Endothelial cell (in vitro differentiated cells): Measurements from ENCODE around the gene RBM14. TPM values are rescaled to one million over a fixed set of nuclear protein-coding genes. Genes with fewer than 3 reads are reported as not detected.
"Not testable (repeated sequence)": the region's sequence is repeated elsewhere in the genome, so short reads cannot be mapped to it uniquely, and the experiment has no call there.

Experiments used
- DNase-seq: peaks from one replicate; pipeline ENCODE4 v3.0.0; 2021; ENCODE audit warnings: low spot score
- H3K27ac Mint-ChIP-seq: one replicate; pipeline ENCODE4 v1.8.0; 2021; ENCODE audit warnings: mixed read lengths, inconsistent platforms; ENCODE audit not compliant: unreplicated experiment
- H3K27me3 Mint-ChIP-seq: one replicate; pipeline ENCODE4 v1.8.0; 2021; ENCODE audit warnings: mild to moderate bottlenecking, moderate library complexity, mixed read lengths, inconsistent platforms; ENCODE audit not compliant: unreplicated experiment
- H3K36me3 Mint-ChIP-seq: one replicate; pipeline ENCODE4 v1.8.0; 2021; ENCODE audit warnings: mild to moderate bottlenecking, low read depth, mixed read lengths, inconsistent platforms; ENCODE audit not compliant: unreplicated experiment
- H3K4me1 Mint-ChIP-seq: one replicate; pipeline ENCODE4 v1.8.0; 2021; ENCODE audit warnings: mild to moderate bottlenecking, mixed read lengths, inconsistent platforms; ENCODE audit not compliant: unreplicated experiment
- H3K4me3 Mint-ChIP-seq: one replicate; pipeline ENCODE4 v1.8.0; 2021; ENCODE audit warnings: mild to moderate bottlenecking, mixed read lengths, inconsistent platforms; ENCODE audit not compliant: unreplicated experiment
- H3K9me3 Mint-ChIP-seq: one replicate; pipeline ENCODE4 v1.8.0; 2021; ENCODE audit warnings: mixed read lengths, inconsistent platforms; ENCODE audit not compliant: unreplicated experiment
- CTCF ChIP-seq: fragments of 200-600 bp; sonication (generic); IDR thresholded peaks from one replicate; pipeline ENCODE4 v1.5.0; 2021; ENCODE audit warnings: antibody characterized with exemption; ENCODE audit not compliant: unreplicated experiment
- total RNA-seq: library from RNA; stranded (reverse); fragmentation: NEBNext Ultra II Directional; extraction: Animal tissue kit (Norgen Biotek cat#: 25700); gene quantifications from one replicate; pipeline ENCODE4 v1.2.1, GENCODE V29; 2021; ENCODE audit not compliant: unreplicated experiment

RBM14 gene
- total RNA-seq, 1 donor from 2014 or later: 84.2 TPM

- H3K36me3 Mint-ChIP-seq: peaks cover 7% of the 10 kb centered on the region
- DNase-seq: no peak
- H3K4me1 Mint-ChIP-seq: no peaks in the 10 kb centered on the region
- TF ChIP-seq CTCF: no peak
- H3K4me3 Mint-ChIP-seq: no peak overlapping the region
- no peak overlapping the region for H3K27ac Mint-ChIP-seq
- H3K9me3 Mint-ChIP-seq: no peaks in the 10 kb centered on the region
- H3K27me3 Mint-ChIP-seq: peaks cover 4% of the 10 kb centered on the region
Observed at GRCh38 chr11:66570079-66570849, 46.2 kb upstream of the RBM14 start.

GRCh38 chr11:66570850-66571180 lies 45.6 kb upstream of the RBM14 start:
- H3K27ac Mint-ChIP-seq: no peak overlapping the region
- H3K9me3 Mint-ChIP-seq: no peaks in the 10 kb centered on the region
- DNase-seq: no peak
- H3K4me3 Mint-ChIP-seq: no peak overlapping the region
- H3K36me3 Mint-ChIP-seq: peaks cover 7% of the 10 kb centered on the region
- H3K4me1 Mint-ChIP-seq: no peaks in the 10 kb centered on the region
- no peak for TF ChIP-seq CTCF
- peaks cover 4% of the 10 kb centered on the region for H3K27me3 Mint-ChIP-seq

GRCh38 chr11:66579017-66579606 lies 37.3 kb upstream of the RBM14 start:
- no peak overlapping the region for H3K27ac Mint-ChIP-seq
- H3K4me1 Mint-ChIP-seq: no peaks in the 10 kb centered on the region
- H3K27me3 Mint-ChIP-seq: peaks cover 5% of the 10 kb centered on the region
- H3K4me3 Mint-ChIP-seq: no peak overlapping the region
- peaks cover 2% of the 10 kb centered on the region for H3K36me3 Mint-ChIP-seq
- H3K9me3 Mint-ChIP-seq: peaks cover 4% of the 10 kb centered on the region
- TF ChIP-seq CTCF: peak; percentile 81
- peak; percentile 86 for DNase-seq

- no peak overlapping the region for H3K4me3 Mint-ChIP-seq
- no peaks in the 10 kb centered on the region for H3K4me1 Mint-ChIP-seq
- H3K27me3 Mint-ChIP-seq: peaks cover 5% of the 10 kb centered on the region
- H3K27ac Mint-ChIP-seq: no peak overlapping the region
- TF ChIP-seq CTCF: no peak
- no peak for DNase-seq
- peaks cover 4% of the 10 kb centered on the region for H3K9me3 Mint-ChIP-seq
- H3K36me3 Mint-ChIP-seq: no peaks in the 10 kb centered on the region
Observed at GRCh38 chr11:66580803-66581202, 35.6 kb upstream of the RBM14 start.

- Mint-ChIP-seq H3K4me1 (no peaks in the 10 kb centered on the region), H3K9me3 (peaks cover 4% of the 10 kb centered on the region), H3K27me3 (peaks cover 5% of the 10 kb centered on the region), H3K27ac (no peak overlapping the region), H3K4me3 (no peak overlapping the region), H3K36me3 (no peaks in the 10 kb centered on the region)
- no peak for TF ChIP-seq CTCF
- no peak for DNase-seq
Observed at GRCh38 chr11:66581261-66581660, 35.2 kb upstream of the RBM14 start.

GRCh38 chr11:66582565-66583147 lies 33.8 kb upstream of the RBM14 start:
- not testable (repeated sequence) for H3K4me3 Mint-ChIP-seq, DNase-seq, H3K9me3 Mint-ChIP-seq, H3K27me3 Mint-ChIP-seq, H3K27ac Mint-ChIP-seq, H3K36me3 Mint-ChIP-seq, H3K4me1 Mint-ChIP-seq

GRCh38 chr11:66585447-66585846 lies 31.0 kb upstream of the RBM14 start:
- H3K4me1 Mint-ChIP-seq, H3K9me3 Mint-ChIP-seq, DNase-seq, H3K27me3 Mint-ChIP-seq, H3K4me3 Mint-ChIP-seq, H3K36me3 Mint-ChIP-seq, H3K27ac Mint-ChIP-seq: not testable (repeated sequence)
